AG04449 (cell line): Measurements from ENCODE around the gene ADAMTSL2.

Source experiments
- CTCF ChIA-PET: fragments of 350-600 bp; formaldehyde crosslinking; extraction: SDS; loops from one replicate; lab custom pipeline; 2021; ENCODE audit warnings: antibody characterized with exemption; lab: Yijun Ruan, JAX
- POLR2A ChIA-PET: fragments of 400-600, 350-600 bp; formaldehyde crosslinking; extraction: SDS; loops from one replicate; lab custom pipeline; 2020; ENCODE audit warnings: antibody characterized with exemption, inconsistent platforms; lab: Yijun Ruan, JAX
- DNase-seq: peaks from one replicate; pipeline ENCODE4 v3.0.0-alpha.2; 2010; ENCODE audit warnings: low read depth, low spot score
- H3K4me3 ChIP-seq: 2 replicates; pipeline ENCODE4 v1.5.1; 2011; ENCODE audit warnings: low read depth, mild to moderate bottlenecking, control low read depth, low read length
- CTCF ChIP-seq: IDR thresholded peaks from one replicate; pipeline ENCODE4 v1.5.1; 2011; ENCODE audit warnings: mild to moderate bottlenecking, moderate library complexity, low read length, control low read depth, inconsistent platforms; ENCODE audit not compliant: insufficient read depth; ENCODE audit errors: missing control alignments

ADAMTSL2 gene

GRCh38 chr9:133557581-133557980, 23.1 kb downstream of the ADAMTSL2 start:
- TF ChIP-seq CTCF: no peak
- CTCF ChIA-PET: interaction anchor here (1.5 kb wide), 1 partner anchor 11 kb away, joined by 3 read pairs; no protein-coding TSS in a partner anchor
- POLR2A ChIA-PET: no interaction called here

GRCh38 chr9:133558191-133559126, 24.0 kb downstream of the ADAMTSL2 start:
- CTCF ChIA-PET: interaction anchor here (1.5 kb wide), 1 partner anchor 10 kb away, joined by 3 read pairs; no protein-coding TSS in a partner anchor
- peak overlapping the region; percentile 25 for H3K4me3 ChIP-seq
- no peak for TF ChIP-seq CTCF
- POLR2A ChIA-PET: no interaction called here
- DNase-seq: peak; percentile 10

More at GRCh38 chr9:133557581-133557980, 23.1 kb downstream of the ADAMTSL2 start:
- no peak for DNase-seq
- H3K4me3 ChIP-seq: no peak overlapping the region

- no peak overlapping the region for H3K4me3 ChIP-seq
- no peak for TF ChIP-seq CTCF
- CTCF ChIA-PET: no interaction called here
- no peak for DNase-seq
- POLR2A ChIA-PET: no interaction called here
Observed at GRCh38 chr9:133560311-133560710, 25.8 kb downstream of the ADAMTSL2 start.

GRCh38 chr9:133560944-133561343, 26.4 kb downstream of the ADAMTSL2 start:
- DNase-seq: no peak
- no peak for TF ChIP-seq CTCF
- ChIA-PET POLR2A (no interaction called here), CTCF (no interaction called here)
- no peak overlapping the region for H3K4me3 ChIP-seq

GRCh38 chr9:133561976-133562554, 27.6 kb downstream of the ADAMTSL2 start:
- TF ChIP-seq CTCF: no peak
- no peak overlapping the region for H3K4me3 ChIP-seq
- ChIA-PET CTCF (no interaction called here), POLR2A (no interaction called here)
- no peak for DNase-seq

GRCh38 chr9:133562611-133563290, 28.2 kb downstream of the ADAMTSL2 start:
- no peak overlapping the region for H3K4me3 ChIP-seq
- POLR2A ChIA-PET: no interaction called here
- TF ChIP-seq CTCF: no peak
- no peak for DNase-seq
- CTCF ChIA-PET: no interaction called here
